ENCODE data around the gene ABTB2. TPM values are rescaled to one million over a fixed set of nuclear protein-coding genes. Genes with fewer than 3 reads are reported as not detected.

ABTB2 gene
- polyA plus RNA-seq, 1 donor (not counting 4 experiments of a cell fraction or from before 2014, with no cell fraction given), result 1.0 TPM

DNA sequence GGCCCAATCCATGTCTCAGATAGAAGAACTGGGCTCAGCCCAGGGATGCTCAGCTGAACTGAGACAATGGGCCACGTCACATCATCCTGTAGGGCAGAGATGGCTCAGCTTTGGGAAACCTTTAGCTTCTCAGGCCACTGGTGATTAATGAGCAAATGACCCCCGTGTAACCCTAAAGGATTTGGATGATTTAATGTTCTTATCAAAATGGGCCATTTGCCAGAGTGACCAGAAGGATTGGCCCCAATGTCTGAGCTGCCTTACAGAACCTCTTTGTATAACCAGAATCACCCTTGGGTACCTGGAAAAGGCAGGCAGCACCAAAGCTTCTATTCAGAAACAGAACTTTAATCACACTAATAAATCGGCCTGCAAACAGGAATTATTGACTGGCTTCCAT is 73.7 kb downstream of the ABTB2 start:
- Histone ChIP-seq H3K27ac (ENCODE audit: control insufficient read depth, insufficient read depth, low read length) (no peak overlapping the region), H3K9ac (ENCODE audit: control insufficient read depth, extremely low read depth, insufficient read depth, low read length) (no peak overlapping the region), H3K27me3 (ENCODE audit: control insufficient read depth, extremely low read depth, insufficient read depth, low read length) (no peaks in the 10 kb centered on the region), H3K79me2 (ENCODE audit: control insufficient read depth, insufficient read depth, low read length) (no peaks in the 10 kb centered on the region), H3K4me1 (ENCODE audit: control insufficient read depth, extremely low read depth, insufficient read depth, low read length) (peaks cover 4% of the 10 kb centered on the region), H3K4me3 (ENCODE audit: control insufficient read depth in 2 of 3, extremely low read depth in 1 of 3, insufficient read depth in 2 of 3, low read depth in 1 of 3, low read length in 3 of 3) (no peak overlapping the region), H3K9me3 (ENCODE audit: control insufficient read depth, low read depth, low read length) (no peaks in the 10 kb centered on the region), H3K4me2 (ENCODE audit: control insufficient read depth, extremely low read depth, insufficient read depth, low read depth, low read length) (no peak overlapping the region), H3K9me1 (ENCODE audit: control insufficient read depth, extremely low read depth, insufficient read depth, low read length) (no peaks in the 10 kb centered on the region), H4K20me1 (ENCODE audit: control insufficient read depth, extremely low read depth, insufficient read depth, low read length) (no peaks in the 10 kb centered on the region), H2AFZ (ENCODE audit: control insufficient read depth, low read length) (no peak overlapping the region), H3K36me3 (ENCODE audit: control insufficient read depth in 2 of 2, extremely low read depth in 1 of 2, insufficient read depth in 2 of 2, low read length in 2 of 2) (no peaks in the 10 kb centered on the region)
- no peak for FAIRE-seq
- dilution Hi-C loops (cut with MboI; ENCODE audit: extremely low pct_ligation_motif_present, low sequenced_read_pairs), result no loop called here
- DNase-seq (ENCODE audit: low read depth, low spot score), result no peak
- TF ChIP-seq CTCF (optimal IDR thresholded peaks at IDR 0.05 in 1 of 3, IDR thresholded peaks at IDR 0.05 in 1 of 3, conservative IDR thresholded peaks at IDR 0.05 in 1 of 3; ENCODE audit: extremely low read depth in 1 of 3, insufficient read depth in 2 of 3, low read length in 3 of 3) (no peak), EZH2 (IDR thresholded peaks at IDR 0.05; ENCODE audit: low read length) (no peak)

GRCh38 chr11:34280945-34281872 is 76.6 kb downstream of the ABTB2 start:
- H3K79me2 ChIP-seq (ENCODE audit: control insufficient read depth, insufficient read depth, low read length), result no peaks in the 10 kb centered on the region

More at GRCh38 chr11:34280945-34281872, 76.6 kb downstream of the ABTB2 start:
- Histone ChIP-seq H3K36me3 (ENCODE audit: control insufficient read depth in 2 of 2, extremely low read depth in 1 of 2, insufficient read depth in 2 of 2, low read length in 2 of 2) (no peaks in the 10 kb centered on the region), H3K27ac (ENCODE audit: control insufficient read depth, insufficient read depth, low read length) (no peak overlapping the region), H2AFZ (ENCODE audit: control insufficient read depth, low read length) (no peak overlapping the region), H3K9me3 (ENCODE audit: control insufficient read depth, low read depth, low read length) (no peaks in the 10 kb centered on the region), H4K20me1 (ENCODE audit: control insufficient read depth, extremely low read depth, insufficient read depth, low read length) (no peaks in the 10 kb centered on the region), H3K27me3 (ENCODE audit: control insufficient read depth, extremely low read depth, insufficient read depth, low read length) (no peaks in the 10 kb centered on the region), H3K4me2 (ENCODE audit: control insufficient read depth, extremely low read depth, insufficient read depth, low read depth, low read length) (no peak overlapping the region), H3K4me3 (ENCODE audit: control insufficient read depth in 2 of 3, extremely low read depth in 1 of 3, insufficient read depth in 2 of 3, low read depth in 1 of 3, low read length in 3 of 3) (no peak overlapping the region), H3K9me1 (ENCODE audit: control insufficient read depth, extremely low read depth, insufficient read depth, low read length) (no peaks in the 10 kb centered on the region), H3K9ac (ENCODE audit: control insufficient read depth, extremely low read depth, insufficient read depth, low read length) (no peak overlapping the region), H3K4me1 (ENCODE audit: control insufficient read depth, extremely low read depth, insufficient read depth, low read length) (peaks cover 4% of the 10 kb centered on the region)
- no peak for TF ChIP-seq EZH2 (IDR thresholded peaks at IDR 0.05; ENCODE audit: low read length)
- TF ChIP-seq CTCF (optimal IDR thresholded peaks at IDR 0.05 in 1 of 3, IDR thresholded peaks at IDR 0.05 in 1 of 3, conservative IDR thresholded peaks at IDR 0.05 in 1 of 3; ENCODE audit: extremely low read depth in 1 of 3, insufficient read depth in 2 of 3, low read length in 3 of 3), result no peak
- dilution Hi-C loops (cut with MboI; ENCODE audit: extremely low pct_ligation_motif_present, low sequenced_read_pairs), result no loop called here
- no peak for DNase-seq (ENCODE audit: low read depth, low spot score)
- FAIRE-seq, result no peak

Measured in keratinocyte (primary cell).